NCI-H69 (cell line): ENCODE data around the gene KCNK6.

ENCODE experiments used
- DNase-seq: peaks from one replicate; lab custom pipeline; 2025; lab: John Stamatoyannopoulos, UW

The KCNK6 gene

GRCh38 chr19:38319421-38320258 lies at the start of gene KCNK6:
TSS of gene KCNK6 (plus strand) at chr19:38319845. CDS start at chr19:38319951, 106 bp downstream.
- peak; percentile 64 for DNase-seq

- peak; percentile 94 for DNase-seq
These were observed 49.0 kb upstream of the KCNK6 start for GRCh38 chr19:38270587-38271167.

- no peak for DNase-seq
These were observed 46.1 kb upstream of the KCNK6 start for GRCh38 chr19:38273499-38273898.

- no peak for DNase-seq
These were observed 44.9 kb upstream of the KCNK6 start for GRCh38 chr19:38274739-38275138.

GRCh38 chr19:38276942-38277517 lies 42.6 kb upstream of the KCNK6 start:
- no peak for DNase-seq

GRCh38 chr19:38277549-38277948 lies 42.1 kb upstream of the KCNK6 start:
- DNase-seq = no peak

- no peak for DNase-seq
These were observed 41.5 kb upstream of the KCNK6 start for GRCh38 chr19:38277969-38278680.

- no peak for DNase-seq
These were observed 40.9 kb upstream of the KCNK6 start for GRCh38 chr19:38278751-38279150.

GRCh38 chr19:38280030-38280921 lies 39.4 kb upstream of the KCNK6 start:
- DNase-seq = no peak

- DNase-seq = no peak
These were observed 37.7 kb upstream of the KCNK6 start for GRCh38 chr19:38281811-38282566.

- DNase-seq = no peak
These were observed 36.4 kb upstream of the KCNK6 start for GRCh38 chr19:38283271-38283670.

GRCh38 chr19:38284422-38284821 lies 35.2 kb upstream of the KCNK6 start:
- DNase-seq = no peak

- no peak for DNase-seq
These were observed 34.1 kb upstream of the KCNK6 start for GRCh38 chr19:38285567-38285966.

GRCh38 chr19:38287604-38288003 lies 32.0 kb upstream of the KCNK6 start:
- no peak for DNase-seq

- DNase-seq = no peak
These were observed 31.4 kb upstream of the KCNK6 start for GRCh38 chr19:38288123-38288855.

- DNase-seq = no peak
These were observed 29.7 kb upstream of the KCNK6 start for GRCh38 chr19:38289955-38290354.

GRCh38 chr19:38290631-38291147 lies 29.0 kb upstream of the KCNK6 start:
- DNase-seq = no peak

- DNase-seq = no peak
These were observed 27.8 kb upstream of the KCNK6 start for GRCh38 chr19:38291855-38292254.

- no peak for DNase-seq
These were observed 26.4 kb upstream of the KCNK6 start for GRCh38 chr19:38293281-38293680.

GRCh38 chr19:38294090-38294489 lies 25.6 kb upstream of the KCNK6 start:
- DNase-seq = no peak
